Measurements from ENCODE around the gene TIMM23B. TPM values are rescaled to one million over a fixed set of nuclear protein-coding genes. Genes with fewer than 3 reads are reported as not detected.
"Not testable (repeated sequence)": the region's sequence is repeated elsewhere in the genome, so short reads cannot be mapped to it uniquely, and the experiment has no call there.

Gene TIMM23B
- total and polyA plus RNA-seq, 2 of the 8 experiments (the other 6 are each of a cell fraction or from before 2014, with no cell fraction given): 12.3 to 14.4 TPM

GRCh38 chr10:50017646-50018045 lies 75.8 kb downstream of the TIMM23B start:
- H3K4me2 ChIP-seq (ENCODE audit: insufficient read depth in 1 of 2, low read depth in 2 of 2, low read length in 2 of 2); H3K56ac ChIP-seq (replicated peaks; ENCODE audit: insufficient read length, low read depth, low read length); H4K8ac ChIP-seq (ENCODE audit: extremely low read depth, insufficient read depth, low read length); H3K23ac ChIP-seq (ENCODE audit: insufficient read length); H3K9ac ChIP-seq (replicated peaks in 1 of 4; ENCODE audit: extremely low read depth in 1 of 4, low read depth in 3 of 4, low read length in 3 of 4); H3K23me2 ChIP-seq (ENCODE audit: low read depth, low read length); H2BK15ac ChIP-seq (ENCODE audit: low read length); H2BK12ac ChIP-seq (ENCODE audit: low read depth, low read length); H3K4me3 ChIP-seq (ENCODE audit: extremely low read depth in 1 of 4, insufficient read depth in 2 of 4, low read depth in 3 of 4, low read length in 4 of 4); CTCF ChIA-PET (ENCODE audit: partially characterized antibody); H2AK5ac ChIP-seq (ENCODE audit: low read depth, low read length); H3K27me3 ChIP-seq (replicated peaks in 1 of 4; ENCODE audit: control insufficient read depth in 3 of 4, extremely low read depth in 1 of 4, insufficient read depth in 3 of 4, low read length in 3 of 4); H4K91ac ChIP-seq (replicated peaks; ENCODE audit: insufficient read length, low read length); H3K18ac ChIP-seq (ENCODE audit: extremely low read depth, low read length); H3K14ac ChIP-seq (ENCODE audit: insufficient read length); H2BK120ac ChIP-seq (replicated peaks; ENCODE audit: low read depth, low read length); H3K27ac ChIP-seq (ENCODE audit: low read depth, low read length); H3K4me1 ChIP-seq (replicated peaks in 1 of 4; ENCODE audit: control insufficient read depth in 3 of 4, insufficient read depth in 4 of 4, low read length in 3 of 4); H3K9me3 ChIP-seq (ENCODE audit: insufficient read depth in 2 of 2, low read depth in 1 of 2, low read length in 1 of 2); DNase-seq (ENCODE audit: low read depth in 1 of 2, low spot score in 2 of 2); POLR2A ChIA-PET (ENCODE audit: partially characterized antibody); FAIRE-seq; H4K20me1 ChIP-seq (replicated peaks in 1 of 2; ENCODE audit: control insufficient read depth in 1 of 2, insufficient read depth in 2 of 2, low read length in 2 of 2); H4K5ac ChIP-seq (ENCODE audit: insufficient read length, low read depth, low read length); H3K36me3 ChIP-seq (ENCODE audit: control insufficient read depth in 2 of 4, insufficient read depth in 4 of 4, low read length in 3 of 4); H3K79me1 ChIP-seq (ENCODE audit: low read depth, low read length); H3K4ac ChIP-seq (replicated peaks; ENCODE audit: insufficient read length, low read depth, low read length); H2BK5ac ChIP-seq (ENCODE audit: low read depth, low read length); H3K79me2 ChIP-seq (ENCODE audit: control insufficient read depth in 1 of 2, insufficient read depth in 2 of 2, low read length in 2 of 2); H2BK20ac ChIP-seq (ENCODE audit: low read length); H2AFZ ChIP-seq (ENCODE audit: low read length): not testable (repeated sequence)
- 84% methylated on average over 5 of the region's 5 CpGs; no CpG with 5 or more reads in 1 of the 2 experiments for WGBS, 2 experiments (ENCODE audit: extremely low coverage in 1 of 2, insufficient coverage in 1 of 2, insufficient read length in 1 of 2, insufficient replicate concordance in 2 of 2, low coverage in 1 of 2, low lambda C conversion rate in 2 of 2, missing lambda C conversion rate in 1 of 2)

GRCh38 chr10:50019279-50019678 lies 77.4 kb downstream of the TIMM23B start:
- H2BK15ac ChIP-seq (ENCODE audit: low read length); DNase-seq (ENCODE audit: low read depth in 1 of 2, low spot score in 2 of 2); H3K27me3 ChIP-seq (replicated peaks in 1 of 4; ENCODE audit: control insufficient read depth in 3 of 4, extremely low read depth in 1 of 4, insufficient read depth in 3 of 4, low read length in 3 of 4); H3K4ac ChIP-seq (replicated peaks; ENCODE audit: insufficient read length, low read depth, low read length); H3K4me2 ChIP-seq (ENCODE audit: insufficient read depth in 1 of 2, low read depth in 2 of 2, low read length in 2 of 2); H4K5ac ChIP-seq (ENCODE audit: insufficient read length, low read depth, low read length); H4K20me1 ChIP-seq (replicated peaks in 1 of 2; ENCODE audit: control insufficient read depth in 1 of 2, insufficient read depth in 2 of 2, low read length in 2 of 2); H3K23me2 ChIP-seq (ENCODE audit: low read depth, low read length); H3K23ac ChIP-seq (ENCODE audit: insufficient read length); H3K4me1 ChIP-seq (replicated peaks in 1 of 4; ENCODE audit: control insufficient read depth in 3 of 4, insufficient read depth in 4 of 4, low read length in 3 of 4); H2AK5ac ChIP-seq (ENCODE audit: low read depth, low read length); H2AFZ ChIP-seq (ENCODE audit: low read length); H2BK12ac ChIP-seq (ENCODE audit: low read depth, low read length); POLR2A ChIA-PET (ENCODE audit: partially characterized antibody); H2BK5ac ChIP-seq (ENCODE audit: low read depth, low read length); H3K36me3 ChIP-seq (ENCODE audit: control insufficient read depth in 2 of 4, insufficient read depth in 4 of 4, low read length in 3 of 4); H3K9me3 ChIP-seq (ENCODE audit: insufficient read depth in 2 of 2, low read depth in 1 of 2, low read length in 1 of 2); H3K18ac ChIP-seq (ENCODE audit: extremely low read depth, low read length); H3K14ac ChIP-seq (ENCODE audit: insufficient read length); H3K79me2 ChIP-seq (ENCODE audit: control insufficient read depth in 1 of 2, insufficient read depth in 2 of 2, low read length in 2 of 2); FAIRE-seq; H3K4me3 ChIP-seq (ENCODE audit: extremely low read depth in 1 of 4, insufficient read depth in 2 of 4, low read depth in 3 of 4, low read length in 4 of 4); H3K56ac ChIP-seq (replicated peaks; ENCODE audit: insufficient read length, low read depth, low read length); H4K91ac ChIP-seq (replicated peaks; ENCODE audit: insufficient read length, low read length); H4K8ac ChIP-seq (ENCODE audit: extremely low read depth, insufficient read depth, low read length); H3K9ac ChIP-seq (replicated peaks in 1 of 4; ENCODE audit: extremely low read depth in 1 of 4, low read depth in 3 of 4, low read length in 3 of 4); H2BK120ac ChIP-seq (replicated peaks; ENCODE audit: low read depth, low read length); H3K79me1 ChIP-seq (ENCODE audit: low read depth, low read length); H2BK20ac ChIP-seq (ENCODE audit: low read length); CTCF ChIA-PET (ENCODE audit: partially characterized antibody); H3K27ac ChIP-seq (ENCODE audit: low read depth, low read length): not testable (repeated sequence)
- 91% methylated on average over 3 of the region's 3 CpGs; no CpG with 5 or more reads in 1 of the 2 experiments for WGBS, 2 experiments (ENCODE audit: extremely low coverage in 1 of 2, insufficient coverage in 1 of 2, insufficient read length in 1 of 2, insufficient replicate concordance in 2 of 2, low coverage in 1 of 2, low lambda C conversion rate in 2 of 2, missing lambda C conversion rate in 1 of 2)

All from H1 (cell line).